ENCODE results near the gene ATP2C2.

DNA sequence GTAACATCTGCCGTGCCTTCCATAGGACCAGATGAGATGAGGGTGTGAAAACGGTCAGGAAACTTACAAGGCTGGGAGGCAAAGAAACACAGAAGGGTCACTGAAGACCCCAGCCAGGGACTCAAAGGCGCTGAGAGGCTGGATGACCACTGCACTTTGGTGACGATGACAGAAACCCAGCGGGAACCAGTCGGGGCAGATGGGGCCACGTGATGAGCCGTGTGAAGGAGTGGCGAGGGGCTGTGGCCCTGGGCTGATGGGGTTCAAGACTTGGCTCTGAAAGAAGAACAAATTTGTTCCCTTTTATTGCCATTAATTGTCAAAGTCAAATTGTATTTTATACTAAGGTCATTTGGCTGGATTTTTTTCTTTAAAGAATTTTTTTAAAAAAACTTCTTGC is 28.6 kb upstream of the ATP2C2 start:
- TF ChIP-seq CTCF (IDR thresholded peaks at IDR 0.05; ENCODE audit: low read length): no peak
- no peak for TF ChIP-seq EZH2 (IDR thresholded peaks at IDR 0.05; ENCODE audit: borderline replicate concordance, low read length)

Data from OCI-LY1 (cell line).